Measurements from ENCODE around the gene FRMD3.

The FRMD3 gene

GRCh38 chr9:83218411-83219090 is 319.6 kb downstream of the FRMD3 start:
- no peak for DNase-seq

- no peak for DNase-seq
Observed at GRCh38 chr9:83209188-83209731, 328.9 kb downstream of the FRMD3 start.

GRCh38 chr9:83208065-83208850 is 329.9 kb downstream of the FRMD3 start:
- DNase-seq, result peak; percentile 89

- DNase-seq, result no peak
Observed at GRCh38 chr9:83204047-83204446, 334.2 kb downstream of the FRMD3 start.

- no peak for DNase-seq
Observed at GRCh38 chr9:83200531-83200930, 337.7 kb downstream of the FRMD3 start.

GRCh38 chr9:83199832-83200231 is 338.4 kb downstream of the FRMD3 start:
- no peak for DNase-seq

GRCh38 chr9:83199240-83199639 is 339.0 kb downstream of the FRMD3 start:
- DNase-seq, result peak; percentile 29

- no peak for DNase-seq
Observed at GRCh38 chr9:83198371-83198770, 339.8 kb downstream of the FRMD3 start.

- no peak for DNase-seq
Observed at GRCh38 chr9:83197591-83197990, 340.6 kb downstream of the FRMD3 start.

GRCh38 chr9:83196946-83197345 is 341.3 kb downstream of the FRMD3 start:
- peak; percentile 25 for DNase-seq
